GM13977 (cell line): Measurements from ENCODE around the gene PCK1.

ENCODE experiments used
- DNase-seq: peaks from one replicate; pipeline ENCODE4 v3.0.0; 2012; ENCODE audit warnings: low spot score
- CTCF ChIP-seq: IDR thresholded peaks from 2 replicates; pipeline ENCODE4 v1.5.1; 2012; ENCODE audit warnings: mild to moderate bottlenecking, control low read depth; ENCODE audit not compliant: insufficient read depth; ENCODE audit errors: extremely low read depth, missing control alignments
- in situ Hi-C: fragments of 300-500 bp; cut with MboI; formaldehyde crosslinking; loops from one replicate; pipeline ENCODE4 v1.12.0; 2022; ENCODE audit warnings: low sequenced_read_pairs, low pct_unique_long_range_greater_than_20kb, mixed read lengths, inconsistent platforms; ENCODE audit not compliant: unreplicated experiment

The PCK1 gene

GRCh38 chr20:57580478-57581201 lies 19.7 kb downstream of the PCK1 start:
- TF ChIP-seq CTCF: no peak
- in situ Hi-C loops: no loop called here
- DNase-seq: no peak

- in situ Hi-C loops: no loop called here
- no peak for DNase-seq
- TF ChIP-seq CTCF: no peak
Observed at GRCh38 chr20:57581202-57582028, 20.5 kb downstream of the PCK1 start.

- in situ Hi-C loops: no loop called here
- DNase-seq: no peak
- no peak for TF ChIP-seq CTCF
Observed at GRCh38 chr20:57582029-57582378, 21.1 kb downstream of the PCK1 start.

- DNase-seq: no peak
- TF ChIP-seq CTCF: peak; percentile 37
- in situ Hi-C loops: no loop called here
Observed at GRCh38 chr20:57582432-57583288, 21.8 kb downstream of the PCK1 start.

GRCh38 chr20:57583289-57584257 lies 22.7 kb downstream of the PCK1 start:
- TF ChIP-seq CTCF: no peak
- in situ Hi-C loops: no loop called here
- no peak for DNase-seq
